ENCODE results near the gene CXCR2. TPM values are rescaled to one million over a fixed set of nuclear protein-coding genes. Genes with fewer than 3 reads are reported as not detected.

CXCR2 gene
- polyA plus RNA-seq, 1 of the 3 experiments (the other 2 are of a cell fraction): not detected

DNA sequence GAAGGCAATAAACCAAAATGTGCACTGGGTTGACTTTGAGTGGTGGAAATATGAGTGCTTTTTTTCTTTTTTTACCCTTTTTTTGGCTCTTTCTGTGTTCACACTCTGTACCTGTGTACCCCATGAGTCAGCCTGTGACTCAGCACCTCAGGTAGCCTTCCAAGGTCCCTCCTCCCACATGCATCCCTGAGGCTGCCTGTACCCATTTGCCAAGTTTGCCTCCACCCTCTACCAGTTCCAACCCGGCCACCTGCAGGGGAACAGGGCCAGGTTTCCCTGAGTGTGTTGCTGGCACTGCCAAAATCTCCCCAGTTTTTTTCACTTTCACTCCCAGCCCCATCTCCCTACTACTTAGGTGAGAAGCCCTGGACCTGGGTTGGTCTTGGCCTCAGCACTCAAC, 26.9 kb downstream of the CXCR2 start (continued):
- TF ChIP-seq MXI1 (IDR thresholded peaks at IDR 0.05; ENCODE audit: low read depth, low read length) (no peak), FOSL2 (IDR thresholded peaks at IDR 0.05; ENCODE audit: borderline replicate concordance, low read depth) (no peak), RAD21 (IDR thresholded peaks at IDR 0.05; ENCODE audit: low read length) (no peak)

DNA sequence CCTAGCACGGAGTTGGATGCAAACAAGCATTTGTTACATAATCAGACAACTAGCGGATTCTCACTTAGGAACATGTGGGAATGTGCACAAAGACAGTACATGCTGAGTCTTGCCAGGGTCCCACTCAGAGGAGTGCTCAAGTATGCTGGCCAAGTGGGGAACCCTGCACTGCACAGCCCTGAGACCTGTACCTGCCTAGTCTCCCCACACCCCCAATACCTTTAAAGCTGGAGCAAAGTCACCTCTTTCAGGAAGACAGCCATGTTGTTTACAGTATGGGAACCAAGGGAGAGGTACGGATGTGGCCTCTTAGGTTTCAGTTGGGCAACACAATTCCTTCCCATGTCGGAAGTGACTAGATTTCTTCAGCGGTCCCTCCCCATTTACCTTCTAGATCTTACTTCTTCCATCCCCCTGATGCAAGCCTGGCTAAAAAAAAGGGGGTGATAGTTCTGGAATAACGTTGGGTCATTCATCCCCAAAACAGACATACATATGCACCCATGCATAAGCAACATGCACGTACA, 30.2 kb downstream of the CXCR2 start:
- Histone ChIP-seq H3K4me1 (ENCODE audit: control insufficient read depth in 1 of 2, insufficient read depth in 2 of 2, low read depth in 1 of 2, low read length in 1 of 2) (no peaks in the 10 kb centered on the region), H3K4me2 (no peak overlapping the region), H3K27ac (ENCODE audit: low read depth in 2 of 2, low read length in 1 of 2) (no peak overlapping the region), H3K4me3 (ENCODE audit: low read depth in 2 of 2, low read length in 1 of 2) (no peak overlapping the region), H3K79me2 (ENCODE audit: insufficient read depth) (no peaks in the 10 kb centered on the region), H2AFZ (ENCODE audit: low read depth) (no peak overlapping the region), H3K9me3 (no peaks in the 10 kb centered on the region), H4K20me1 (ENCODE audit: insufficient read depth) (no peaks in the 10 kb centered on the region), H3K9me2 (no peaks in the 10 kb centered on the region), H3K36me3 (replicated peaks in 1 of 2; ENCODE audit: control insufficient read depth in 1 of 2, insufficient read depth in 2 of 2, low read length in 1 of 2) (no peaks in the 10 kb centered on the region), H3F3A (replicated peaks; ENCODE audit: insufficient read depth) (no peaks in the 10 kb centered on the region), H3K9ac (no peak overlapping the region), H3K27me3 (ENCODE audit: insufficient read depth) (peaks cover 36% of the 10 kb centered on the region; the same call in 1 of the 2 replicates)
- no peak for DNase-seq
- ChIA-PET CTCF (interaction anchor here (1.0 to 1.4 kb wide), 2 partner anchors 12 to 15 kb away, joined by 3 to 5 read pairs; no protein-coding TSS in a partner anchor), POLR2A (no interaction called here)
- 56% methylated on average over 7 of the region's 7 CpGs for WGBS (ENCODE audit: low lambda C conversion rate)
- no peak for TF ChIP-seq RXRA (IDR thresholded peaks at IDR 0.05; ENCODE audit: borderline replicate concordance, low read depth)
- TF ChIP-seq SIN3A (IDR thresholded peaks at IDR 0.05; ENCODE audit: borderline replicate concordance, low read depth, low read length): no peak
- TF ChIP-seq, protein P1, sequence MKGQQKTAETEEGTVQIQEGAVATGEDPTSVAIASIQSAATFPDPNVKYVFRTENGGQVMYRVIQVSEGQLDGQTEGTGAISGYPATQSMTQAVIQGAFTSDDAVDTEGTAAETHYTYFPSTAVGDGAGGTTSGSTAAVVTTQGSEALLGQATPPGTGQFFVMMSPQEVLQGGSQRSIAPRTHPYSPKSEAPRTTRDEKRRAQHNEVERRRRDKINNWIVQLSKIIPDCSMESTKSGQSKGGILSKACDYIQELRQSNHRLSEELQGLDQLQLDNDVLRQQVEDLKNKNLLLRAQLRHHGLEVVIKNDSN (IDR thresholded peaks at IDR 0.05; ENCODE audit: borderline replicate concordance, low read depth): no peak
- TF ChIP-seq JUND (IDR thresholded peaks at IDR 0.05): no peak
- no peak for TF ChIP-seq FOXJ3 (CRISPR knock-in tag; IDR thresholded peaks at IDR 0.05)
- TF ChIP-seq CHD2 (IDR thresholded peaks at IDR 0.05; ENCODE audit: low read length, partially characterized antibody): no peak
- no peak for TF ChIP-seq RCOR1 (IDR thresholded peaks at IDR 0.05; ENCODE audit: low read length)
- TF ChIP-seq NRF1 (IDR thresholded peaks at IDR 0.05; ENCODE audit: low read depth, low read length): no peak

DNA sequence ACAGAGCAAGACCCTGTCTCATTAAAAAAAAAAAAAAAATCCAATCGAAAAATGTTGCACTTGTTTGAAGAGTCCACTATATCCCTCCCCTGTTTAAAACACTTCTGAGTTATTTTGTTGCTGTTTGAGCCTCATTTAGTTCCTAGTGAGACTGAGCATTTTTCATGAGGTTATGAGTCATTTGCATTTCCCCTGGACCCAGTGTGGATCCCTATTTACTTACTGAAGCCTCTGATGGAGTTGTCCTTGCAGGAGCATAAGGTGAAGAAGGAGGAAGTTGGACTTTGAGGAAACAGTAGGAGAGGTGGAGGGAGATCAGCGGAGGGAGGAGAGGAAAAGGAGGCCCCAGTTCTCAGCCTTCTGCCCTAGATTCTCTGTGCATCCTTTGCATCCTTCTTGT, 35.8 kb downstream of the CXCR2 start:
- Histone ChIP-seq H3K9ac (no peak overlapping the region), H3K79me2 (ENCODE audit: insufficient read depth) (no peaks in the 10 kb centered on the region), H3K4me2 (no peak overlapping the region), H2AFZ (ENCODE audit: low read depth) (no peak overlapping the region), H3F3A (replicated peaks; ENCODE audit: insufficient read depth) (no peaks in the 10 kb centered on the region), H3K4me1 (ENCODE audit: control insufficient read depth in 1 of 2, insufficient read depth in 2 of 2, low read depth in 1 of 2, low read length in 1 of 2) (no peaks in the 10 kb centered on the region), H3K4me3 (ENCODE audit: low read depth in 2 of 2, low read length in 1 of 2) (no peak overlapping the region), H3K27me3 (ENCODE audit: insufficient read depth) (peaks cover 28% of the 10 kb centered on the region; the same call in 1 of the 2 replicates), H3K27ac (ENCODE audit: low read depth in 2 of 2, low read length in 1 of 2) (no peak overlapping the region), H3K36me3 (replicated peaks in 1 of 2; ENCODE audit: control insufficient read depth in 1 of 2, insufficient read depth in 2 of 2, low read length in 1 of 2) (no peaks in the 10 kb centered on the region), H3K9me3 (no peaks in the 10 kb centered on the region), H4K20me1 (ENCODE audit: insufficient read depth) (no peaks in the 10 kb centered on the region), H3K9me2 (no peaks in the 10 kb centered on the region)
- DNase-seq: no peak
- TF ChIP-seq FOXJ3 (CRISPR knock-in tag; IDR thresholded peaks at IDR 0.05): no peak
- TF ChIP-seq, protein P1 (IDR thresholded peaks at IDR 0.05; ENCODE audit: borderline replicate concordance, low read depth): no peak
- no peak for TF ChIP-seq EP300 (IDR thresholded peaks at IDR 0.05; ENCODE audit: borderline replicate concordance in 1 of 2, low read depth in 1 of 2, low read length in 1 of 2)
- TF ChIP-seq, protein P2, sequence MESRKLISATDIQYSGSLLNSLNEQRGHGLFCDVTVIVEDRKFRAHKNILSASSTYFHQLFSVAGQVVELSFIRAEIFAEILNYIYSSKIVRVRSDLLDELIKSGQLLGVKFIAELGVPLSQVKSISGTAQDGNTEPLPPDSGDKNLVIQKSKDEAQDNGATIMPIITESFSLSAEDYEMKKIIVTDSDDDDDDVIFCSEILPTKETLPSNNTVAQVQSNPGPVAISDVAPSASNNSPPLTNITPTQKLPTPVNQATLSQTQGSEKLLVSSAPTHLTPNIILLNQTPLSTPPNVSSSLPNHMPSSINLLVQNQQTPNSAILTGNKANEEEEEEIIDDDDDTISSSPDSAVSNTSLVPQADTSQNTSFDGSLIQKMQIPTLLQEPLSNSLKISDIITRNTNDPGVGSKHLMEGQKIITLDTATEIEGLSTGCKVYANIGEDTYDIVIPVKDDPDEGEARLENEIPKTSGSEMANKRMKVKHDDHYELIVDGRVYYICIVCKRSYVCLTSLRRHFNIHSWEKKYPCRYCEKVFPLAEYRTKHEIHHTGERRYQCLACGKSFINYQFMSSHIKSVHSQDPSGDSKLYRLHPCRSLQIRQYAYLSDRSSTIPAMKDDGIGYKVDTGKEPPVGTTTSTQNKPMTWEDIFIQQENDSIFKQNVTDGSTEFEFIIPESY (IDR thresholded peaks at IDR 0.05; ENCODE audit: borderline replicate concordance, low read depth): no peak
- no peak for TF ChIP-seq NRF1 (IDR thresholded peaks at IDR 0.05; ENCODE audit: low read depth, low read length)
- TF ChIP-seq TCF12 (IDR thresholded peaks at IDR 0.05): no peak
- TF ChIP-seq RAD21 (IDR thresholded peaks at IDR 0.05; ENCODE audit: low read length): no peak
- ChIA-PET POLR2A (no interaction called here), CTCF (no interaction called here)
- 41% methylated on average over 2 of the region's 2 CpGs for WGBS (ENCODE audit: low lambda C conversion rate)

All from SK-N-SH (cell line).